ENCODE data around the gene GALNT5.
"Not testable (repeated sequence)": the region's sequence is repeated elsewhere in the genome, so short reads cannot be mapped to it uniquely, and the experiment has no call there.

GALNT5 gene

GRCh38 chr2:157257312-157258252, at the start of gene GALNT5:
TSS of gene GALNT5 (plus strand) at chr2:157257705. CDS start at chr2:157258083, 378 bp downstream.
- DNase-seq, result no peak

GRCh38 chr2:157216286-157216965, 41.1 kb upstream of the GALNT5 start:
- no peak for DNase-seq

DNA sequence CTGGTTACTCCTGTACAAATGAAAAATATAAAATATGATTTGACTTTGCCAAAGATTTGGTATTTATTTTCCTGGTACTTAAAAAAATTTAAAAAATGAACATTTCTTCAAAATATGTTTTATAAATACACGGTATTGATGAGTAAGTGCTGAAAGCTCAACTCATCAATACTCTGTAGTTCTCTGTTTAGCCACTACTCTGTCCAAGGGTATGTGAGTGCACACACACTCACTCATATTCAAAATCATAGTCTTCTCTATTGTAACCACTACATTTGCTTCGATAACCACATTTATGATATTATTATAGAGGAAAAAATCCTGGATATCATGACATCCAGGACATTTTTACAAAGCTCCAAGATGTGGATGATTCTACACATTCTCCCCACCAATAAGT, 40.1 kb upstream of the GALNT5 start:
- DNase-seq, result no peak

DNA sequence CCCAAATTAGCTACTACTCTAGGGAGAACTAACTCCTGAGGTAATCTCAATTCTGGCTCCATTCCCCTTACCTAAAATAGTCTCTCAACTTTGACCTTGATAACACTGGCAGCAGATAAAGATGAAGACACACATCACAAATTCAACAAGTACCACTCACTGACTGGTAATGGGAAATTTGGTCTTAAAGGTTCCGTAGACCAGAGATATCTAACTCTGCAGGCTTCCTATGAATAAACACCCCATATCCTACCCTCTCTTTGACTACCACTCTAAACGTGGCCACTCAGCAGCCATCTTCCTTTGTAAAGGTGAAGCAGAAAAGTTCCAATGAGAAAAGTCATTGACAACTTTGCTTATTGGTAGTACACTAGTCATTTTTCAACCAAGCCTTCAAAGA, 38.6 kb upstream of the GALNT5 start:
- DNase-seq, result no peak

DNA sequence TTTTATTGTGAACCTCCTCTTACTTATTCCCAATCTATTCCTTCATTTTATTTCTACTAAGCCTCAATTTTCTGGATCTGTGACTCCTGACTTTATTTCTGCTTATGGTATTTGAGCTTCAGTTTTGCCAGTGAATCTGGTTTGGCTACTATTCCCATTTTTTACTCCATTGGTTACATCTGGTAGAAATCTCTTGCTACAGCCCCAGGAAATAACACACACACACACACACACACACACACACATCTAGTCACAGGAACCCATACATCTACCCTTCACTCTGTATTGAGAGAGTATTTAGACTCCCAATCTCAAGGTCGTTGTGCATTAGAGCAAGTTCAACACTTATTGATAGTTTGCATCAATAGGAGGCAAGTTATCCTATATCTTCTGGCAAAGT, 37.0 kb upstream of the GALNT5 start:
- no peak for DNase-seq

GRCh38 chr2:157221394-157221988, 36.0 kb upstream of the GALNT5 start:
- DNase-seq, result no peak

- no peak for DNase-seq
These were observed 33.8 kb upstream of the GALNT5 start for GRCh38 chr2:157223624-157224205.

DNA sequence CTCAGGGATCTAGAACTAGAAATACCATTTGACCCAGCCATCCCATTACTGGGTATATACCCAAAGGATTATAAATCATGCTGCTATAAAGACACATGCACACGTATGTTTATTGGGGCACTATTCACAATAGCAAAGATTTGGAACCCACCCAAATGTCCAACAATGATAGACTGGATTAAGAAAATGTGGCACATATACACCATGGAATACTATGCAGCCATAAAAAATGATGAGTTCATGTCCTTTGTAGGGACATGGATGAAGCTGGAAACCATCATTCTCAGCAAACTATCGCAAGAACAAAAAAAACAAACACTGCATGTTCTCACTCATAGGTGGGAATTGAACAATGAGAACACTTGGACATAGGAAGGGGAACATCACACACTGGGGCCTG, 33.1 kb upstream of the GALNT5 start:
- DNase-seq, result not testable (repeated sequence)

GRCh38 chr2:157227592-157227991, 29.9 kb upstream of the GALNT5 start:
- no peak for DNase-seq

GRCh38 chr2:157228946-157229345, 28.6 kb upstream of the GALNT5 start:
- DNase-seq, result no peak

- no peak for DNase-seq
These were observed 27.9 kb upstream of the GALNT5 start for GRCh38 chr2:157229572-157229971.

DNA sequence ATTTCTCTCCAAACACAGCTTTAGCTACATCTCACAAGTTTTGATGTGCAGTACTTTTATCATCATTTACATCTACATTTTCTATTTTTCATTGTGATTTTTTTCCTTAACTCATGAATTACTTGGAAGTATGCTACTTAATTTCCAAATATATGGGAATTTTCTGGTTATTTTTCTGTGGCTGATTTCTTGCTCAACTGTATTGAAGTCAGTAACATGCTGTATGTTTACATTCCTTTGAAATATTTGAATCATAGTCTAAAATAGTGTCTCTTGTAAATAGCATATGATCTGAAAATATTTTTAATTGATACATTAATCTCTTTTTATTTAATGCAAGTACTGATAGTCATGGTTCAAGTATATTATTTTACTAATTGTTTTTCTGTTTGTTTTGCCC, 26.0 kb upstream of the GALNT5 start:
- DNase-seq, result no peak

DNA sequence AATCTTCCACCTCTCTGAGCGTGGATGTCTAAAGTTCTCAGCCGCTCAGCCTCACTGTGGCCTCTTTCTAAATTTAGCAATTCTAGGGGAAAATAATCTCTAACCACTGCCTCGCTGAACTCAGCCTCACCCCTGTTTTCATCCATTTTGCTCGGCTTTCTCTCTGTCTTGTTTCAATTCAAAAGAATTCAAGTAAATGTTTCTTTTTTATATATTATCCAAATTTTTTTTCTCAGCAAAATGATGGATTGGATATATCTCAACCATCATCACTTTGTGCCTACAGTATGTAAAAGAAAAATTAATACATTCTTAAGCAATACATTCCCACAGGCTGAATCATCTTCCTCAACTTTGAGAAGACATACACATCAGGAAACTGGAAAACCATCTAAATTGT, 24.0 kb upstream of the GALNT5 start:
- no peak for DNase-seq

DNA sequence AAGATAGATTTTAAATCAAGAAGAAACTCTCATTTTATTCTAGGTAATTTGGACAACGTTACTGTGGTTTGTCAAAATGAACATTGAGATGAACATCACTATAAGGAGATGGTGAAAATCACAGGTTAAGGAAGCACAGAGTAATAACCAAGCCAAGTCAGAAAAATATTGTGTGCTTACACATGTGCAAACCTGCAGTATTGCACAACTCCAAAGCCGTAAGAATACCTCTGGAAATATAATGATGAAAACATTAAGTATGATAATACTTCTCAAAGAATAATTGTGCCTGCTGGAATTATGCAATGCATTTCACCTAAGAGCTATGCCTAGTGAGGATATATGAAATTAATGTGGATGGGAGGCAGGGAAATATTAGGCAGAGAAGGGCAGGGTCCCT, 21.1 kb upstream of the GALNT5 start:
- DNase-seq, result no peak

DNA sequence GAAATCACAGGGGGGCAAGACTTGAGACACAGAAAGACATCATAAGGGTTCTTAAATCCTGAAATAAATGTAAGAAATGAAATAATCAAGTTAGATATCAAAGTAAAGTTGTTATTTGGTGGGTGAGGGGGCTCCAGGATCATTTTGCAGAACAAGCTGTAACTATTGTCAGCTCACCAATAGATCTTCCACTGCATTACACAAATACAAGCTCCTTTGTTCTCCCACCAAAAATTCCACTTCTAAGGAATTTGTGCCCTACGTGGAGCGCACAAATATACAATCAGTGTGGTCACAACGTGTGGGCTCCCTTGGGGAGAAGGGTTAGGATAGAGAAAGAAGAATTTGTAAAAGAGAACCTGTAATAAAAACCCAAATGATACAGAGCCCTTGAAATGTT, 19.2 kb upstream of the GALNT5 start:
- no peak for DNase-seq

- no peak for DNase-seq
These were observed 12.8 kb upstream of the GALNT5 start for GRCh38 chr2:157244691-157245090.

- DNase-seq, result no peak
These were observed 12.2 kb upstream of the GALNT5 start for GRCh38 chr2:157245144-157245840.

GRCh38 chr2:157245846-157246764, 11.4 kb upstream of the GALNT5 start:
- no peak for DNase-seq

- no peak for DNase-seq
These were observed 10.6 kb upstream of the GALNT5 start for GRCh38 chr2:157246765-157247407.

DNA sequence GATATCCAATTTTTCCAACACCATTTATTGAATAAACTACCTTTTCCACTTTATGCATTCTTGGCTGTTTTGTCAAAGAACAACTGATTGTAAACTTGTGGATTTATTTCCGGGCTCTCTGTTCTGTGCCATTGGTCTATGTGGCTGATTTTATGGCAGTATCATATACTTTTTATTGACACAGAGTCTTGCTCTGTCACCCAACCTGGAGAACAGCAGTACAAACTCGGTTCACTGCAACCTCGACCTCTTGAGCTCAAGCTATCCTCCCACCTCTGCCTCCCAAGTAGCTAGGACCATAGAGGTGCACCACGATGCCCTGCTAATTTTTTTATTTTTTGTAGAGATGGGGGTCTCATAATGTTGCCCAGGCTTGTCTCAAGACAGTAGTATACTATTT, 6.7 kb upstream of the GALNT5 start:
- no peak for DNase-seq

DNA sequence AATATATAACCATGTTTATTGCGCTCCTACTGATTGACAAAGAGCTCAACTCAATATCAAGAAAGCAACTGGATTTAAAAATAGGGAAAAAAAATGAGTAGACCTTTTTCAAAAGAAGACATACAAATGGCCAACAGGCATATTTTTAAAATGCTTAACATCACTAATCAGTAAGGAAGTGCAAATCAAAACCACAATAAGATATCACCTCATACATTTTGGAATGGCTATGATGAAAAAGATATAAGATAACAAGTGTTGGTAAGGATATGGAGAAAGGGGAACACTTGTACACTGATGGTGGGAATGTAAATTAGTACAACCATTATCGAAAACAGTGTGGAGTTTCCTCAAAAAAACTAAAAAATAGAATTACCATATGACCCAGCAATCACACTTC, 5.6 kb upstream of the GALNT5 start:
- DNase-seq, result no peak
